Choroid plexus epithelial cell (primary cell): ENCODE results near the gene LILRB1.

Source experiments
- DNase-seq: peaks from one replicate; pipeline ENCODE4 v3.0.0-alpha.2; 2010; ENCODE audit warnings: low read depth
- H3K4me3 ChIP-seq: 2 replicates; pipeline ENCODE4 v1.5.1; 2011; ENCODE audit warnings: low read depth, mild to moderate bottlenecking, control low read depth, low read length, moderate library complexity
- CTCF ChIP-seq: conservative IDR thresholded peaks from 2 replicates; pipeline ENCODE4 v1.5.1; 2011; ENCODE audit warnings: low read depth, mild to moderate bottlenecking, control low read depth, inconsistent platforms, low read length, moderate library complexity

LILRB1 gene

GRCh38 chr19:54606230-54606629, 24.1 kb upstream of the LILRB1 start:
- DNase-seq = no peak
- no peak overlapping the region for H3K4me3 ChIP-seq
- no peak for TF ChIP-seq CTCF

DNA sequence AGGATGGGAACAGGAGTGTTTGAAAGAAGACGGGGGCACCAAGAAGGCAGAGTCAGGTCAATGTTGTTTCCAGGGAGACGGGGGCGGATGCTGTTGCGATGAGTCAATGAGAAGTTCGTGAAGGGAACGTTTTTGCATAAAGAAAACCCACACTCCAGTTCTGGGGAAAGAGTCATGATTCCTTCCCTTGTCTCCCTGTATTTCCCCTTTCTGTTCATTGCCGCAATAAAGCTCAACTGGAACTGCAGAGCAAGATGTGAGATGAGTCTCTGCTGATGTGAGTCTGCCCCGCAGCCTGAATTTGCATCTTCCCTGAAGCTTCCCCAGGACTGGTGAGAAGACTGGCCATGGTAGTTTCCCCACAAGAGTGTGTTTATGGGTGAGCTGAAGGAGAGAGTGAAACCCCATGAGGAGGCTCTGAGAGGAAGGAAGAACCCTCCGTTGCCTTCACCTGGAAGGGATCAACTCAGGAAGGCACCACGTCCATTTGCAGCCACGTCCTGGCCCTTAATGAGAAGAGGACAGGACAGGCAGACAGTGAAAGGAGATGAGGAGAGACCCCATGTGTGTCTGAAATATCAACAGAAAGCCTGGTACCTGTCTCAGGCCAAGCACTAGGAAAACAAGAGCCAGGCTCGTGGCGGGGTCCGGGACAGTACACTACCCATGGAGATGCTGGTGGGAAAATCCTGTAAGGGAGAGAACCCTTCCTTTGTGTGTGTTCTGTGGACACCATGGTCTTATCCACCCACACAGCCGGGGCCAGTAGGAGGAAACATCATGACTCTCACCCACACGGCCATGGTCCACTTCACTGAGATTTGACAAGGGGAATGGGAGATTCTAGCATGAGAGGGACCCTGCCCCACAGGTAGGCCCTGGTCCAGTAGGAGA, 23.1 kb upstream of the LILRB1 start:
- DNase-seq = no peak
- no peak for TF ChIP-seq CTCF
- no peak overlapping the region for H3K4me3 ChIP-seq

DNA sequence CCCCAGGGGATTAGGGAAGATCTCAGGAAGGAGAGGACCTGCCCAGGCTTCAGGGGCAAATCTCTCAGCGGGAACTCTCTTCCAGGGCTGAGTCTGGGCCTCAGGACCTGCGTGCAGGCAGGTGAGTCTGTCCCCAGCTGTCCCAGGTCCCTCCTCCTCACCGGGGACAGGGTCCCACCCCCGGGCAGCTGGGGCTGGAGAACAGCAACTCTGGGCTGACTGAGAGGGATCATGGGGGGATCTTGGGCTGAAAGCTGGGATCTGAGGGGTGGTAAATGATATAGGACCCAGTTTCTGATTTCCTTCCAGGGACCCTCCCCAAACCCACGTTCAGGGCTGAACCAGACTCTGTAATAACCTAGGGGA, 22.5 kb upstream of the LILRB1 start:
- TF ChIP-seq CTCF = no peak
- no peak for DNase-seq

DNA sequence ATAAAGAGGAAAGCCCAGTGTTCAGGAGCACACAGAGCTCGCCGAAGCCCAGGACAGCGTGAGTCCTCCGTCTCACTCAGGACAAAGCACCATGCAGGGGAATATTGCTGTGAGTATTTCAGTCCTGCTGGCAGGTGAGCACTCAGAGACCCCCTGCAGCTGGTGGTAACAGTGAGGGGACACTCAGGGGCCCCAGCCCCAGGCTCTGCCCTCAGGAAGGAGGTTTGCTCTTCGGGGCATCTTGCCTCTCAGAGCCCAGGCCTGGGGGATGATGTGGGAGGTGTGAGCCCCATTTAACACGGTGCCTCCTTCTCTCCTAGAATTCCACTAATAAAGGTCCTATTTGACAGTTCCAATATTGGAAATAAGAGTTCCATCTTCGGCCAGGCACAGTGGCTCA, 22.1 kb upstream of the LILRB1 start:
- no peak for TF ChIP-seq CTCF
- no peak overlapping the region for H3K4me3 ChIP-seq
- no peak for DNase-seq

More for the DNA sequence above, 22.5 kb upstream of the LILRB1 start:
- no peak overlapping the region for H3K4me3 ChIP-seq

GRCh38 chr19:54608792-54609191, 21.5 kb upstream of the LILRB1 start:
- no peak for DNase-seq
- TF ChIP-seq CTCF = no peak
- H3K4me3 ChIP-seq = no peak overlapping the region

GRCh38 chr19:54609356-54609791, 20.9 kb upstream of the LILRB1 start:
- no peak overlapping the region for H3K4me3 ChIP-seq
- TF ChIP-seq CTCF = no peak
- no peak for DNase-seq

GRCh38 chr19:54612428-54612827, 17.9 kb upstream of the LILRB1 start:
- DNase-seq = no peak

More at GRCh38 chr19:54612428-54612827, 17.9 kb upstream of the LILRB1 start:
- no peak overlapping the region for H3K4me3 ChIP-seq
- no peak for TF ChIP-seq CTCF
